ENCODE data around the gene CASKIN1. TPM values are rescaled to one million over a fixed set of nuclear protein-coding genes. Genes with fewer than 3 reads are reported as not detected.
A peak's percentile ranks its signal among the peaks of the same experiment; 100 is the strongest.

Gene CASKIN1
- polyA plus RNA-seq, 1 donor from 2014 or later, result not detected

DNA sequence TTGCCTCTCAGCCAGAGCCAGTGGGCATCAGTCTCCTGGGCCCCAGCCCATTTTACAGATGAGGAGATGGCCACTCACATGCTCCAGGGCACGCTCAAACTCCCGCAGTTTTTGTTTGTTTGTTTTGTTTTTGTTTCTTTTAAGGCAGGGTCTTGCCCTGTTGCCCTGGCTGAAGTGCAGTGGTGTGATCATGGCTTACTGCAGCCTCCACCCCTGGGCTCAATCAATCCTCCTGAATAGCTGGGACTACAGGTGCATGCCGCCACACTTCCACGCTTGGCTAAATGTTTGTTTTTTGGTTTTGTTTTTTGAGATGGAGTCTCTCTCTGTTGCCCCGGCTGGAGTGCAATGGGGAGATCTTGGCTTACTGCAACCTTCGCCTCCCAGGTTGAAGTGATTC is 30.5 kb upstream of the CASKIN1 start:
- H3K36me3 Mint-ChIP-seq, result no peaks in the 10 kb centered on the region
- no peak overlapping the region for H3K27ac Mint-ChIP-seq
- peaks cover 0 to 7% (median 5%) of the 10 kb centered on the region in 3 donors for H3K4me1 Mint-ChIP-seq
- H3K27me3 Mint-ChIP-seq, result no peaks in the 10 kb centered on the region
- no peaks in the 10 kb centered on the region for H3K9me3 Mint-ChIP-seq
- H3K4me3 Mint-ChIP-seq, result peak overlapping the region in 1 of 4 donors; percentile 73

DNA sequence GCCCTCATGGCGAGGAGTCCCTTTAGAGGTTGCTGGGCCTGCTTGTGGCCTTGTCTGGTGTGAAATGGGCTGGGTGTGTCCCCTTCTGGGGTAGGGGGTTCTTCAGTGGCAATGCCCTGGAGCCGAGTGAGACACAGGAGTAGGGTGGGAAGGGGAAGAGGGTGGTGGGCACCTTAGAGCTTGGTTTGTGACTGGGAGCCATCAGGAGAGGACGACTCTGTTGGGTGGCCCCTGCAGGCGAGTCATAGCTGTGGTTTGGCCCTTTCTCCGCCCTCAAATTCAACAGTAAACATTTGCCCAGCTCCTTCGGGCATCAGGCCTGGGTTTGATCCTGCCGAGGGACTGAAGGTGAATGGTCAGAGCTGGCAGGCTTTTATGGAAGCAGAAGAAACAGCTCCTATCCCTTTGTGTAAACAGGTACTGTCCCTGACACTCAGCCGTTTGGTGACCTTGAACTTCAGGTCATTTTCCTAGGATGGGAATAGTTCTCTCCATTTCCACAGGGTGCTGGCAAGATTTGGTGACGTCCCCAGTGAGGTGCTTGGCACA is 29.9 kb upstream of the CASKIN1 start:
- H3K4me1 Mint-ChIP-seq, result peaks cover 0 to 7% (median 5%) of the 10 kb centered on the region in 3 donors
- peak overlapping the region in 2 of 3 donors; percentile 23 to 71 for H3K27ac Mint-ChIP-seq
- H3K27me3 Mint-ChIP-seq, result no peaks in the 10 kb centered on the region
- no peaks in the 10 kb centered on the region for H3K36me3 Mint-ChIP-seq
- H3K9me3 Mint-ChIP-seq, result no peaks in the 10 kb centered on the region
- peak overlapping the region in 3 of 4 donors; percentile 21 to 79 (median 73) for H3K4me3 Mint-ChIP-seq

DNA sequence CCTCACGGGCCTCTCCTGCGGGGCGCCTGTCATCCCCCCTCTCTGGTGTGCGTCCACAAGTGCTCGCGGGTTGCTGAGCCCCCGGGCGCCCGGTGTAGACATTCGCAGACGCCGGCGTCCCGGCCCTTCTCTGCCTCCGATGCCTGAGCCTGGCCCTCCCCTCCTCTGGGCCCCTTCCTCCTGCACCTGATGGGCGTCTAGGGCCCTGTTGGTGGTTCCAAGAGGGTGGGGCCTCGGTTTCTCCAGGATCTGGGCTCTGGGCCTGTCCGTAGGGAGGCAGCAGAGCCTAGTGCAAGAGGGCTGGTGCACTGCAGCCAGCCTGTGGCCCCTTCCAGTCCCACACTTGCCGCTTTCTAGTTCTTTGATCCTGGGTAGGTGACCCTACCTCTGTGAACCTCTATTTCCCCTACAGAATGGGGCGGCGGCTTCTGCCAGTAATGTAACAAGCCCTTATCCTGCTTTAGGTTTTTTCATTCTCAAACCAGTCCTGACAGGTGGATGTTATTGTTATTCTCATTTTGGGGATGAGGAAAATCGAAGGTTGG is 27.6 kb upstream of the CASKIN1 start:
- H3K36me3 Mint-ChIP-seq, result no peaks in the 10 kb centered on the region

DNA sequence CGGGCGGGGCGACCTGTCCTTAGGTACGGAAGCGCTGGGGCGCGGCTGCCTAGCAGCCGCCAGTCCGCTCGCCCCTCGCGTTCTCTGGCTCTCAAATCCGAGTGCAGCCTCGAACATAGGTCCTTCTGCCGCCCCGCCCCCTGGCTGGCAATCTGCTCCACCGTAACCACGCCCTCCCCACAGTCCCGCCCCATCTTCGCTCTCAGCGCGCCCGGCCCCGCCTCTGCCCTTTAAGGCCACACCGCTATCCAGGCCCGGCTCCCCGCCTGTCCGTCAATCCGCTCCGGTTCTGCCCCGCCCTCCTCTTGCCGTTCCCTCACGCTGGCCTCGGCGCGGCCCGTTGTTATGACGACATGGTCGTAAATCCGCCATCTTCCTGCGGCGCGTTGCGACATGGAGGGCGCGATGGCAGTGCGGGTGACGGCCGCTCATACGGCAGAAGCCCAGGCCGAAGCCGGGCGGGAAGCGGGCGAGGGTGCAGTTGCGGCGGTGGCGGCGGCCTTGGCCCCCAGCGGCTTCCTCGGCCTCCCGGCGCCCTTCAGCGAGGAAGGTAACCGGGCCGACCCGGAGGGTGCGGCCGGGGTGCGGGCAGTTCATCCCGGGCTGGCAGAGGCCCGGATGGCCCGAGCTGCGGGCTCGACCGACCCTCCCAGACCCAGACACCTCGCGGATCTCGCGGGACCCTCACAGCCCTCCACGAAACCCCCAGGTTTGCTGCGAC is 27.0 kb upstream of the CASKIN1 start, which contains the start of gene E4F1:
TSS of gene E4F1 (plus strand) at position 371 of the 721 bp plus-strand sequence. CDS start at position 394, 23 bp downstream.
- H3K27ac Mint-ChIP-seq, result peak within 1 kb of the TSS; percentile 7 to 69 (median 63)
- H3K4me1 Mint-ChIP-seq, result peaks cover 0 to 7% (median 5%) of the 10 kb centered on the region in 3 donors
- H3K36me3 Mint-ChIP-seq, result no peaks in the 10 kb centered on the region
- peak within 1 kb of the TSS; percentile 68 to 95 (median 84) for H3K4me3 Mint-ChIP-seq
- H3K9me3 Mint-ChIP-seq, result no peaks in the 10 kb centered on the region
- H3K27me3 Mint-ChIP-seq, result no peaks in the 10 kb centered on the region

More for the DNA sequence above, 27.6 kb upstream of the CASKIN1 start:
- H3K27me3 Mint-ChIP-seq, result no peaks in the 10 kb centered on the region
- H3K9me3 Mint-ChIP-seq, result no peaks in the 10 kb centered on the region
- peak overlapping the region; percentile 68 to 91 (median 84) for H3K4me3 Mint-ChIP-seq
- H3K4me1 Mint-ChIP-seq, result peaks cover 0 to 7% (median 5%) of the 10 kb centered on the region in 3 donors
- H3K27ac Mint-ChIP-seq, result peak overlapping the region in 2 of 3 donors; percentile 7 to 69

DNA sequence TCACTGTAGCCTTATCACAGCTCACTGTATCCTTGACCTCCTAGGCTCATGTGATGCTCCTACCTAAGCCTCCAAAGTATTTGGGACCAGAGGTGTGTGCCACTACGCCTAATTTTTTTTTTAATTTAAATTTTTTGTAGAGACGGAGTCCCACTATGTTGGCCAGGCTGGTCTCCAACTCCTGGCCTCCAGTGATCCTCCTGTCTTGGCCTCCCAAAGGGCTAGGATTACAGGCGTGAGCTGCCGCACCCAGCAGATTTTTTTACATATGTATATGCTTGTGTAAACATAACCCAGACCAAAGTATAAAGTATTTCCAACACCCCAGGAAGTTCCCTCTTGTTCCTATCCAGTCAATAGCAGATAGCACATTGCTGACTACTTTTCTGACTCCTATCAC is 19.9 kb upstream of the CASKIN1 start:
- H3K27ac Mint-ChIP-seq, result peak overlapping the region in 1 of 3 donors; percentile 95
- peak overlapping the region in 3 of 4 donors; percentile 58 to 94 (median 62) for H3K4me3 Mint-ChIP-seq
- H3K4me1 Mint-ChIP-seq, result peaks cover 10 to 13% (median 11%) of the 10 kb centered on the region in 3 donors
- no peaks in the 10 kb centered on the region for H3K36me3 Mint-ChIP-seq
- no peaks in the 10 kb centered on the region for H3K9me3 Mint-ChIP-seq
- no peaks in the 10 kb centered on the region for H3K27me3 Mint-ChIP-seq

DNA sequence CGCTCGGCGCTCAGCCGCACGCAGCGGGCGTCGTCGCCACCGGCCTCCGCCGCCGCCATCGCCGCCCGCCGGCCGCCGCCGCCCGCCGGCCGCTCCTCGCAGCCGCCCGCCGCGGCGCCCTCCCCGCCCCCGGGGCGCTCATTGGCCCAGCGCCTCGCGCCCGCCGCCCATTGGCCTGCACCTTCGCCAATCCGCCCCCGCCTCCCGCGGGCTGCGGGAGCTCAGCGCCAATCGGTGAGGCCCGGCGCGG is 18.2 kb upstream of the CASKIN1 start, which contains the start of gene PGP:
TSS of gene PGP (minus strand) at position 122 of the 250 bp plus-strand sequence. CDS start at position 59, 63 bp downstream.
- Mint-ChIP-seq H3K4me1 (peaks cover 10 to 13% (median 11%) of the 10 kb centered on the region in 3 donors), H3K36me3 (no peaks in the 10 kb centered on the region), H3K4me3 (peak within 1 kb of the TSS; percentile 87 to 96 (median 94)), H3K27me3 (no peaks in the 10 kb centered on the region), H3K27ac (peak within 1 kb of the TSS; percentile 90 to 96 (median 94)), H3K9me3 (no peaks in the 10 kb centered on the region)

DNA sequence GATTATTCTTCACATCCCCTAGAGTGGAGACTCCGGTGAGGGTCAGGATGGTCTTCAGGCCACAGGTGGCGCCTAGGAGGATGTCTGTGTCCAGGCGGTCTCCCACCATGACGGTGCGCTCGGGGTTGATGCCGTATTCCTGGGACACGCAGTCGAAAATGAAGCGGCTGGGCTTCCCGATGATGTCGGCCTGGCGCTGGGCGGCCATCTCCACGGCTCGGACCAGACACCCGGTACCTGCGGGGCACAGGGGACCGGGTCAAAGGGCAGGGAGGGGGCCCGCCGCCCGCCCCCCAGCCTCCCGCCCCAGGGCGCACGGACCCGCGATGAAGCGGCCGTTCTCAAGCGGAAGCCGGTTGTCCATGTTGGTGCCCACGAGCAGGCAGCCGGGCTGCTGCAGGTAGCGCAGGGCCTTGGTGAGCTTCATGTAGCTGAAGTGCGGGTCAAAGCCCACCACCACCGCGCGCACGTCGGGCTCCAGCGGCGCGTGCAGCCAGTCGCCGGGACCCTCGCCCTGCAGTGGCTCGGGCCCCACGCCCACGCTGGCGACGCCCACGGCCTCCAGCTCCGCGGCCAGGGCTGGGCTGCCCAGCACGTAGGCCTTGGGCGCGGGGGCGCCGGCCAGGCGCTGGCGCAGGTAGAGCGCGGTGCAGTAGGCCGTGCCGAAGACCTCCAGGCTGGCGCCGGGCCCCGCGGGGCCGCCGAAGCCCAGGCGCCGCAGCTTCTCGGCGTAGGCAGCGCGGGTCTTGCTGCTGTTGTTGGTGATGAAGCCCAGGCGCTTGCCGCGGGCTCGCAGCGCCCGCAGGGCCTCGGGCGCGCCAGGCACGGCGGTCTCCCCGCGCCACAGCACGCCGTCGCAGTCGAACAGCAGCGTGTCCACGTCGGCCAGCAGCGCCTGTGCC is 17.7 kb upstream of the CASKIN1 start:
- Mint-ChIP-seq H3K9me3 (no peaks in the 10 kb centered on the region), H3K36me3 (no peaks in the 10 kb centered on the region), H3K27ac (peak overlapping the region; percentile 83 to 96 (median 94)), H3K4me3 (peak overlapping the region; percentile 68 to 94 (median 87)), H3K27me3 (no peaks in the 10 kb centered on the region), H3K4me1 (peaks cover 10 to 13% (median 11%) of the 10 kb centered on the region in 3 donors)

DNA sequence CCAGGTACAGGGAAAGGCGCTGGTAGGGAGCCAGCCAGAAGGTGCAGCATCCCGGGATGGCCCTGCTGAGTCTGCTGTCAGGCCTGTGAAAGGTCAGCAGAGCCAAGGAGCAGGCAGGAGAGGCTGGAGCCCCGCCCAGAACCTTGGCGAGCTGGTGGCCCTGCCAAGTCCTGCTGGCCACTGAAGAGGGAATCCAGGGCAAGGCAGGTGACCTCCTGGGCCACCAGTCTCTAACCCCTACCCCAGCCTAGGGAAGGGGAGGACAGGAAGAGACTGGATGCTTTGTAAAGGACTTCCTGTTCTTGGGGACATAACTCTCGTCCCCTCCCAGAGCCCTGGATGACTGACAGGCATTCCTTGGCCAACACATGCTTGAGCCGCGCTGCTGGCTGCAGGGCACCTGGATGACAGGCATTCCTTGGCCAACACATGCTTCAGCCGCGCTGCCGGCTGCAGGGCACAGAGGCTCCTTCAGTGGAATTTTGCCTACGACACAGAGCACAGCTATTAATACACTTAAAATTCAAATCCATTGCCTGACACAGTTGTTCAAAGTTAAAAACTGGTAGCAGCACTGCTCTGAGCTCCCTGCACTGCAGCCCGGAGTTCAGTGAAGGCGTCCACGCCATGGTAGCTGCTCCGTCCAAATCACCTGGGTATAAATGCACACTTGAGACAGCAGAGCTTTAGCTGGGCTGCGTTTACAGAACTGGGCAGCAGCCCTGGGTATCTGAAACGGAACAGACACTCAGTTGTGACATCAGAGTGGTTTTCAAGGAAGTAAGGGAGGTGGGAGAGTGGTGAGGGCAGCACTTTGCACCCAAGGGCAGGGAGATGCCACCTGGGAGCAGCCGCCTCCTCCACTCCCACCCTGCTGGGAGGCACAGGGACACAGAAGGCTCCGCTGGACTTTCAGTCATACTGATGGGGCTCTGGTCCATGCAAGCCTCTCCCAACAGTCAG is 16.2 kb upstream of the CASKIN1 start:
- Mint-ChIP-seq H3K36me3 (no peaks in the 10 kb centered on the region), H3K4me3 (peak overlapping the region; percentile 68 to 94 (median 87)), H3K27me3 (no peaks in the 10 kb centered on the region), H3K27ac (peak overlapping the region; percentile 83 to 96 (median 94)), H3K9me3 (no peaks in the 10 kb centered on the region), H3K4me1 (peaks cover 11 to 13% (median 12%) of the 10 kb centered on the region in 3 donors)

DNA sequence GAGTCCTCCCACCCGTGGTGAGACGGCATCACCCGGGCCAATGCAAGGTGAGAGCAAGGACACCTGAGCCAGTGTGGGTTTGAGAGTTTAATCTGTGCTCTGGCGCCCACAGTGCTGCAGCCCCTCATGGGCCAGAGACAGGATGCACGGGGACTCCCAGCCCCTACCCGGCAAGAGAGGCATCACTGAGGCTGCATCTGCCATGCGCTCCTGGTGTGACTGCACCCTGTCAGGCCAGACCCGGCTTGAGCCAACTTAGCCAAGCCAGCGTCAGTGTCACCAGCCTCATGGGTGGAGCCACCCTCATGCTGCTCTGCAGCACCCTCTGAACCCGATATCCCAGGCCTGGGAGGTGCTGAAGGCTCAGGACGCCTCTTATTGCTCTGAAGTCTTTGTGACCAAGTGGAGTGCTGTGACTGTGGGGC is 15.5 kb upstream of the CASKIN1 start:
- Mint-ChIP-seq H3K4me3 (peak overlapping the region in 3 of 4 donors; percentile 49 to 94 (median 68)), H3K9me3 (no peaks in the 10 kb centered on the region), H3K4me1 (peaks cover 13 to 14% (median 14%) of the 10 kb centered on the region in 3 donors), H3K27ac (peak overlapping the region in 2 of 3 donors; percentile 64 to 76), H3K36me3 (no peaks in the 10 kb centered on the region), H3K27me3 (no peaks in the 10 kb centered on the region)

DNA sequence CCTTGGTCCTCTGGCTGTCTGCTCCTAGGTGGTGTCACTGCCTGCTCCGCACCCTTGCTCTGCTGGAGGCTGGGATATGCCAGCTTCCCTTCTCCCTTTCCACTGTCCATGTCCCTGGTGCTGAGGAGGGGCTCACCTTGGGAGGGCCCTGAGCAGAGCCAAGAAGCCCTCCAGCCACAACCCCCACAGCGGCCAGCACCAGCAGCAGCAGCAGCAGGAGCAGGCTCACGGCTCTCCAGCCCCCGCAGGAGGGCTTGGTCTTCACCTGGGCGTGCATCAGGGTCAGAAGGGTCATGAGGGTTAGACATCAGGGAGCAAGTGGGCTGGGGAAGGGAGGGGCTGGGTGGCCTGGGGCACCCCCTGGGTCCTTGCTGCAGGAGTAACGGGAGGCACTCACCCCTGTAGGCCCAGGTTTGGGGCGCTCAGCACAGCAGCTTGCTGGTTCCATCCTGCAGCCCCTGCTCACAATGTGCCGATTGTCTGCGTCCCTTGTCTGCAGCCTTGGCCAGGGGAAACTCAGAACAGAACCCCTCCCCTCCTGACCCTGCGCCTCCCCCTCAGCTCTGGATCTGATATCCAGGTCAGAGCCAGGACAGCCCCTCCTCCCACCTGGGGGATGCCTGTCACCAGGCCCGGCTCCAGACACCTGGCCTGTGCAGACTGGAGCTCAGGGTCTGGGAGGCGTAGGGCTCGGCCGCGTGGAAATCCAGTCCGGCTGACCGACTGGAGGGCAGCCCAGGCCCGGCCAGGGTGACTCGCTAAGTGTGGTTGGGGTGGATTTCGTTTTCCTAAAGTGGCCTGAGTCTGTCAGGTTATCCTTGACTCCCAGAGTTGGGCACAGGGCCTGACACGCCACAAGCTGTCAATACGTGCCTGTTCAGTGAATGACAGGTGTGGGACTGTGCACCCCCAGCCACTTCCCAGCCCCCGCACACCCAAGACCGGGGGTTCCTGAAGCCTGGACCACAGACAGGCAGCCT is 14.3 kb upstream of the CASKIN1 start, which contains the start of gene BRICD5:
TSS of gene BRICD5 (minus strand) at position 478 of the 980 bp plus-strand sequence. CDS start at position 448, 30 bp downstream.
- Mint-ChIP-seq H3K4me1 (peaks cover 14 to 20% (median 16%) of the 10 kb centered on the region in 3 donors), H3K36me3 (no peaks in the 10 kb centered on the region), H3K27me3 (no peaks in the 10 kb centered on the region), H3K4me3 (peak within 1 kb of the TSS in 3 of 4 donors; percentile 17 to 94 (median 32)), H3K27ac (peak within 1 kb of the TSS in 2 of 3 donors; percentile 64 to 76), H3K9me3 (no peaks in the 10 kb centered on the region)

DNA sequence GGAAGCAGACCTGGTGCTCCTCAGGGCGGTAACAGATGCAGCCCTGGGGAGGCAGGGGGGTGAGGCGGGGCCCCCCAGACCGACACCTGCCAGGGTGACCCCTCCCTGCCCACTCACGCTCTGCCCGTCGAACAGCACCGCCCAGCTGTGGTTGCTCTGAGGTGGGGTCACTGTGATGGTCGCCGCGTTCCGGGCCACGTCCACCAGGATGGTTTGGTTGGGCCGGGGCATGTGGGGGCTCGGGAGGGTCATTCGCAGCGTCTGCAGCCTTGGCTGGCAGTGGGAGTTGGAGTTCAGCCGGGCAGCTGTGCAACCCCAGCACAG is 13.6 kb upstream of the CASKIN1 start:
- no peaks in the 10 kb centered on the region for H3K9me3 Mint-ChIP-seq
- H3K4me3 Mint-ChIP-seq, result peak overlapping the region in 1 of 4 donors; percentile 17
- no peak overlapping the region for H3K27ac Mint-ChIP-seq
- H3K27me3 Mint-ChIP-seq, result no peaks in the 10 kb centered on the region
- no peaks in the 10 kb centered on the region for H3K36me3 Mint-ChIP-seq
- peaks cover 14 to 19% (median 15%) of the 10 kb centered on the region in 3 donors for H3K4me1 Mint-ChIP-seq

DNA sequence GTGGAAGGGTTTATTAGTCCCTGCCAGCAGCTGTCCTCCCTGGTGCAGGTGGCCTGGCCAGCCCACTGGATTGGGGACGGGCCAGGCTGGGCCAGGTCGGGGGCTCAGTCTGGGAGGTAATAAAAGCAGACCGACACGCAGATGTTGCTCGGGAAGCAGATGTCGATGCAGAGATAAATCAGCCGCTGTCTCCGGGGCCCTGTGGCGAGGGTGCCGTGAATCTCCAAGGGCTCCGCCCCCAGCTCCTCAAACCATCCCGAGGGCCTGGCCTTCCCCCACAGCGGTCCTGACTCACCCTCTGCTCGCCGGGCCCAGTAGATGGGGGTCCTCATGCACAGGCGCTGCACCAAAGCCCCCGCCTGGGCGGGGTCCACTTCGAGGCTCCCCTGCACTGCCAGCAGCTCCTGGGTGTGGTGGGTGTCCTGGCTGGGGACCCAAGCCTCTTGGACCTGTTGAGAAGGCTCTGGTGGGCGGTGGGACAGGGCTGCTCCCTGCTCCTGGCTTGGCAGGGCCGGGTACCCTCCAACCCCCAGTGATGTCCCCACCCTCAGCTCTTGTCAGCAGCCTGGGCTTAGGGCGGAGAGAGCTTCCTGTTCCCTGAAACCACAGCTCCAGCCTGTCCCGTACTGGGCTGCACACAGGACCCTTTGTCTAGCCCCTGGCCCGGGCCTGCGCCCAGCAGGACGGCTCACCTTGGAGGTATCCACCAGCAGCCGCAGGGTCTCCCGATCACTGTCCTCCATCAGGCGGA is 13.0 kb upstream of the CASKIN1 start:
- no peaks in the 10 kb centered on the region for H3K36me3 Mint-ChIP-seq
- H3K4me1 Mint-ChIP-seq, result peaks cover 14 to 22% (median 17%) of the 10 kb centered on the region in 3 donors
- no peaks in the 10 kb centered on the region for H3K9me3 Mint-ChIP-seq
- no peak overlapping the region for H3K27ac Mint-ChIP-seq
- no peaks in the 10 kb centered on the region for H3K27me3 Mint-ChIP-seq
- no peak overlapping the region for H3K4me3 Mint-ChIP-seq
